ENCODE measurements around the gene LIX1L. TPM values are rescaled to one million over a fixed set of nuclear protein-coding genes. Genes with fewer than 3 reads are reported as not detected.

LIX1L gene
- total RNA-seq, 2 experiments from 2014 or later, result 11.6 to 26.3 TPM

DNA sequence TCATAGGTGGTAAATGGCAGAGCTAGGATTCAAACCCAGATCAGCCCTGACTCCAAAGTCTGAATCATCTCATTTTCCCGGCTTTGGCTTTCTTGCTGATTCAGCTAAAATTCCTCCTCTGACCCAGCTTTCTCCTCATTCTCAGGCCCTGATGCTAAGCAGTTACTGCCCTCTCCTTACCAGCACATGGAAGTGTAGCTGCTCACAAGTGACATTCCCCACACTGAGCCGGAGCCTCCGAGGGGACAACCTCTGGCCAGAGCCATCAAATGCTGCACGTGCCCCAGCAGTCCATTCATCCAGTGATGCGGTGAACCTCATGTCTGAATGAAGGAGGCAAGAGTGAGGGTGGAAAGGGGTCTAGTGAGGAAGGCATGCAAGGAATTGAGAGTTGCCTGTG is 59.1 kb downstream of the LIX1L start:
- H3K4me3 ChIP-seq (ENCODE audit: low read depth, low read length, poor library complexity, severe bottlenecking), result no peak overlapping the region
- no peak overlapping the region for H2AFZ ChIP-seq (ENCODE audit: low read length)
- BruUV-seq (replicated peaks), result no TSS peak
- H3K4me2 ChIP-seq (ENCODE audit: low read length), result no peak overlapping the region
- TF ChIP-seq EZH2phosphoT487 (IDR thresholded peaks at IDR 0.05; ENCODE audit: borderline replicate concordance, low read depth, low read length), result no peak
- TF ChIP-seq, protein P1, sequence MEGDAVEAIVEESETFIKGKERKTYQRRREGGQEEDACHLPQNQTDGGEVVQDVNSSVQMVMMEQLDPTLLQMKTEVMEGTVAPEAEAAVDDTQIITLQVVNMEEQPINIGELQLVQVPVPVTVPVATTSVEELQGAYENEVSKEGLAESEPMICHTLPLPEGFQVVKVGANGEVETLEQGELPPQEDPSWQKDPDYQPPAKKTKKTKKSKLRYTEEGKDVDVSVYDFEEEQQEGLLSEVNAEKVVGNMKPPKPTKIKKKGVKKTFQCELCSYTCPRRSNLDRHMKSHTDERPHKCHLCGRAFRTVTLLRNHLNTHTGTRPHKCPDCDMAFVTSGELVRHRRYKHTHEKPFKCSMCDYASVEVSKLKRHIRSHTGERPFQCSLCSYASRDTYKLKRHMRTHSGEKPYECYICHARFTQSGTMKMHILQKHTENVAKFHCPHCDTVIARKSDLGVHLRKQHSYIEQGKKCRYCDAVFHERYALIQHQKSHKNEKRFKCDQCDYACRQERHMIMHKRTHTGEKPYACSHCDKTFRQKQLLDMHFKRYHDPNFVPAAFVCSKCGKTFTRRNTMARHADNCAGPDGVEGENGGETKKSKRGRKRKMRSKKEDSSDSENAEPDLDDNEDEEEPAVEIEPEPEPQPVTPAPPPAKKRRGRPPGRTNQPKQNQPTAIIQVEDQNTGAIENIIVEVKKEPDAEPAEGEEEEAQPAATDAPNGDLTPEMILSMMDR (conservative IDR thresholded peaks at IDR 0.05; ENCODE audit: low read length), result no peak
- H3K36me3 ChIP-seq (ENCODE audit: insufficient read depth, low read length), result no peaks in the 10 kb centered on the region
- DNase-seq (ENCODE audit: low spot score), result no peak
- intact Hi-C loops (cut with micrococcal nuclease; ENCODE audit: unreplicated experiment), result no loop called here
- H3K4me1 ChIP-seq (ENCODE audit: insufficient read depth, low read length, poor library complexity, severe bottlenecking), result no peaks in the 10 kb centered on the region
- POLR2A ChIA-PET, result interaction anchor here (0.7 kb wide), 1 partner anchor 13 kb away, joined by 3 read pairs; no protein-coding TSS in a partner anchor
- H3K9me2 ChIP-seq (ENCODE audit: insufficient read depth, low read length), result no peaks in the 10 kb centered on the region
- CTCF ChIA-PET (ENCODE audit: unreplicated experiment), result no interaction called here
- H3K27ac ChIP-seq (ENCODE audit: low read depth, low read length, poor library complexity, severe bottlenecking), result no peak overlapping the region
- no peaks in the 10 kb centered on the region for H3K9me3 ChIP-seq (ENCODE audit: low read length)
- no peaks in the 10 kb centered on the region for H4K20me1 ChIP-seq (ENCODE audit: insufficient read depth, low read length)
- H3K79me2 ChIP-seq (ENCODE audit: insufficient read depth, low read depth, low read length), result no peaks in the 10 kb centered on the region

DNA sequence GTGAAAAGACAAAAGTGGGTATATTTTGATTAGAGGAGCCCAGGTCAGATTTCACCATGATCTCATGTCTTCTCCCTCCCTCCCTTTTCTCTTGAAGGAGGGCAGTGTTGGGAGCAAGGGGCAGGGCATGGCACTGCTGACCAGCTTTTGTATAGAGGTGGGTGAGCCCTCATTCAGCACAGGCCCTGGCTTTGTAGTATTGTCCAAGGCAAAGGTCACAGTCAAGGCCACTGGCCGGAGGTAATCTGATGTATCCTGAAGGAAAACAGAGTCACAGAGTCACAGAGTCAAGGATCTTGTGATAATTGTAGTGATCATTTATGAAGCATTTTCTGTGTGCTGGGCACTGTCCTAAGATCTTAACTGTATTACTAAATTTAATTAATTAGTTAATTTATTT is 59.8 kb downstream of the LIX1L start:
- H3K27ac ChIP-seq (ENCODE audit: low read depth, low read length, poor library complexity, severe bottlenecking), result no peak overlapping the region
- DNase-seq (ENCODE audit: low spot score), result no peak
- POLR2A ChIA-PET, result no interaction called here
- TF ChIP-seq, protein P1 (conservative IDR thresholded peaks at IDR 0.05; ENCODE audit: low read length), result no peak
- no peak for TF ChIP-seq EZH2phosphoT487 (IDR thresholded peaks at IDR 0.05; ENCODE audit: borderline replicate concordance, low read depth, low read length)
- H3K4me2 ChIP-seq (ENCODE audit: low read length), result no peak overlapping the region
- H3K9me2 ChIP-seq (ENCODE audit: insufficient read depth, low read length), result no peaks in the 10 kb centered on the region
- H3K4me1 ChIP-seq (ENCODE audit: insufficient read depth, low read length, poor library complexity, severe bottlenecking), result no peaks in the 10 kb centered on the region
- H3K36me3 ChIP-seq (ENCODE audit: insufficient read depth, low read length), result no peaks in the 10 kb centered on the region
- intact Hi-C loops (cut with micrococcal nuclease; ENCODE audit: unreplicated experiment), result no loop called here
- no peak overlapping the region for H3K4me3 ChIP-seq (ENCODE audit: low read depth, low read length, poor library complexity, severe bottlenecking)
- H2AFZ ChIP-seq (ENCODE audit: low read length), result no peak overlapping the region
- H4K20me1 ChIP-seq (ENCODE audit: insufficient read depth, low read length), result no peaks in the 10 kb centered on the region
- H3K79me2 ChIP-seq (ENCODE audit: insufficient read depth, low read depth, low read length), result no peaks in the 10 kb centered on the region
- no peaks in the 10 kb centered on the region for H3K9me3 ChIP-seq (ENCODE audit: low read length)
- CTCF ChIA-PET (ENCODE audit: unreplicated experiment), result no interaction called here
- BruUV-seq (replicated peaks), result no TSS peak

DNA sequence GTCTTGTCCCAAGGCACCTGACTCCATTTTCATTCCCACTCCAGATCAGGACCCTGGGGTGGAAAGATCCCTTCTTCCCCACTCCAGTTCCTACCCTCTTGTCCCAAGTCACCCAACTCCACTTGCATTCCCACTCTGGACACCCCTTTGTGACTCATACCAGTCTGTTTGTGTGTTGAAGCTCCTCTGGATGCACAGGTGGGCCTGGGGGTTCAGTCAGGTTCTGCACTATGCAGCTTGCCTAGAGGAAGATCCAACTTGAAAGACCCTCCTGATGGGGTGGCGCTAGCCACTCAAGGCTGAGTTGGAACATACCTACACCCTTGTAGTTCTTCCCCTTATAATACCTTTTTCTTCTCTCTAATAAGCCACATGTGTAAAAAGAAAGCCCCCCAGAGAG is 62.3 kb downstream of the LIX1L start:
- no TSS peak for BruUV-seq (replicated peaks)
- POLR2A ChIA-PET, result interaction anchor here (0.7 to 1.3 kb wide), 3 partner anchors 15 to 115 kb away, joined by 3 to 4 read pairs (median 4); no protein-coding TSS in a partner anchor
- Histone ChIP-seq H2AFZ (ENCODE audit: low read length) (no peak overlapping the region), H3K4me2 (ENCODE audit: low read length) (no peak overlapping the region), H3K4me3 (ENCODE audit: low read depth, low read length, poor library complexity, severe bottlenecking) (no peak overlapping the region), H4K20me1 (ENCODE audit: insufficient read depth, low read length) (no peaks in the 10 kb centered on the region), H3K36me3 (ENCODE audit: insufficient read depth, low read length) (no peaks in the 10 kb centered on the region), H3K79me2 (ENCODE audit: insufficient read depth, low read depth, low read length) (no peaks in the 10 kb centered on the region), H3K9me3 (ENCODE audit: low read length) (no peaks in the 10 kb centered on the region), H3K4me1 (ENCODE audit: insufficient read depth, low read length, poor library complexity, severe bottlenecking) (no peaks in the 10 kb centered on the region), H3K27ac (ENCODE audit: low read depth, low read length, poor library complexity, severe bottlenecking) (no peak overlapping the region), H3K9me2 (ENCODE audit: insufficient read depth, low read length) (no peaks in the 10 kb centered on the region)
- intact Hi-C loops (cut with micrococcal nuclease; ENCODE audit: unreplicated experiment), result no loop called here
- CTCF ChIA-PET (ENCODE audit: unreplicated experiment), result no interaction called here
- TF ChIP-seq EZH2phosphoT487 (IDR thresholded peaks at IDR 0.05; ENCODE audit: borderline replicate concordance, low read depth, low read length), result no peak
- TF ChIP-seq, protein P1 (conservative IDR thresholded peaks at IDR 0.05; ENCODE audit: low read length), result no peak
- no peak for DNase-seq (ENCODE audit: low spot score)

All from OCI-LY7 (cell line).